ES-I3 (cell line): Measurements from ENCODE around the gene OMG.
"Not testable (repeated sequence)": the region's sequence is repeated elsewhere in the genome, so short reads cannot be mapped to it uniquely, and the experiment has no call there.

Source experiments
- H3K36me3 ChIP-seq: 2 replicates; pipeline ENCODE4 v1.6.1; 2013; ENCODE audit warnings: mild to moderate bottlenecking, low read length, control low read depth, moderate library complexity; ENCODE audit not compliant: insufficient read depth
- H3K4me1 ChIP-seq: 2 replicates; pipeline ENCODE4 v1.6.1; 2013; ENCODE audit warnings: mild to moderate bottlenecking, control low read depth, low read length; ENCODE audit not compliant: insufficient read depth
- H3K9ac ChIP-seq: 2 replicates; pipeline ENCODE4 v1.6.1; 2013; ENCODE audit warnings: low read depth, mild to moderate bottlenecking, low read length, moderate library complexity
- H3K9me3 ChIP-seq: 2 replicates; pipeline ENCODE4 v1.6.1; 2013; ENCODE audit warnings: mild to moderate bottlenecking, low read length, moderate library complexity; ENCODE audit not compliant: control insufficient read depth, insufficient read depth

Gene OMG

GRCh38 chr17:31297090-31297489, at the start of gene OMG:
OMG (minus strand) TSS chr17:31297239; CDS start chr17:31296331, 908 bp downstream.
- no peaks in the 10 kb centered on the region for H3K4me1 ChIP-seq
- H3K36me3 ChIP-seq, result no peaks in the 10 kb centered on the region

GRCh38 chr17:31345191-31345747, 48.2 kb upstream of the OMG start:
- not testable (repeated sequence) for H3K9ac ChIP-seq, H3K4me1 ChIP-seq, H3K36me3 ChIP-seq, H3K9me3 ChIP-seq

More at GRCh38 chr17:31297090-31297489, at the start of gene OMG:
- Histone ChIP-seq H3K9ac (no peak within 1 kb of the TSS), H3K9me3 (no peaks in the 10 kb centered on the region)

- H3K36me3 ChIP-seq, result no peaks in the 10 kb centered on the region
Observed at GRCh38 chr17:31339906-31340661, 43.0 kb upstream of the OMG start.

GRCh38 chr17:31329221-31329620, 32.2 kb upstream of the OMG start:
- Histone ChIP-seq H3K9me3 (no peaks in the 10 kb centered on the region), H3K36me3 (no peaks in the 10 kb centered on the region), H3K9ac (no peak overlapping the region), H3K4me1 (peaks cover 10% of the 10 kb centered on the region; the same call in 1 of the 2 replicates)

More at GRCh38 chr17:31339906-31340661, 43.0 kb upstream of the OMG start:
- H3K9ac ChIP-seq, result no peak overlapping the region
- peaks cover 6% of the 10 kb centered on the region; the same call in 1 of the 2 replicates for H3K4me1 ChIP-seq
- no peaks in the 10 kb centered on the region for H3K9me3 ChIP-seq

- peaks cover 10% of the 10 kb centered on the region; the same call in 1 of the 2 replicates for H3K4me1 ChIP-seq
- H3K9me3 ChIP-seq, result no peaks in the 10 kb centered on the region
- no peaks in the 10 kb centered on the region for H3K36me3 ChIP-seq
- no peak overlapping the region for H3K9ac ChIP-seq
Observed at GRCh38 chr17:31328160-31328535, 31.1 kb upstream of the OMG start.

GRCh38 chr17:31327534-31328159, 30.6 kb upstream of the OMG start:
- no peaks in the 10 kb centered on the region for H3K36me3 ChIP-seq

GRCh38 chr17:31323551-31323950, 26.5 kb upstream of the OMG start:
- Histone ChIP-seq H3K36me3 (no peaks in the 10 kb centered on the region), H3K9me3 (no peaks in the 10 kb centered on the region), H3K4me1 (peaks cover 12% of the 10 kb centered on the region), H3K9ac (no peak overlapping the region)

More at GRCh38 chr17:31327534-31328159, 30.6 kb upstream of the OMG start:
- Histone ChIP-seq H3K9me3 (no peaks in the 10 kb centered on the region), H3K4me1 (peaks cover 10% of the 10 kb centered on the region; the same call in 1 of the 2 replicates), H3K9ac (no peak overlapping the region)

- H3K9me3 ChIP-seq, result no peaks in the 10 kb centered on the region
- peaks cover 10% of the 10 kb centered on the region; the same call in 1 of the 2 replicates for H3K4me1 ChIP-seq
- H3K36me3 ChIP-seq, result no peaks in the 10 kb centered on the region
- H3K9ac ChIP-seq, result no peak overlapping the region
Observed at GRCh38 chr17:31321966-31322365, 24.9 kb upstream of the OMG start.

GRCh38 chr17:31321481-31321880, 24.4 kb upstream of the OMG start, which contains the start of gene EVI2A:
EVI2A (minus strand) TSS chr17:31321622; CDS start chr17:31319013, 2,609 bp downstream.
- H3K4me1 ChIP-seq, result peaks cover 10% of the 10 kb centered on the region; the same call in 1 of the 2 replicates
- no peak within 1 kb of the TSS for H3K9ac ChIP-seq
- no peaks in the 10 kb centered on the region for H3K9me3 ChIP-seq
- no peaks in the 10 kb centered on the region for H3K36me3 ChIP-seq

GRCh38 chr17:31320791-31321190, 23.8 kb upstream of the OMG start:
- Histone ChIP-seq H3K36me3 (no peaks in the 10 kb centered on the region), H3K9me3 (no peaks in the 10 kb centered on the region), H3K9ac (no peak overlapping the region), H3K4me1 (peaks cover 10% of the 10 kb centered on the region; the same call in 1 of the 2 replicates)

GRCh38 chr17:31320241-31320640, 23.2 kb upstream of the OMG start:
- H3K36me3 ChIP-seq, result no peaks in the 10 kb centered on the region
- H3K9ac ChIP-seq, result no peak overlapping the region
- H3K9me3 ChIP-seq, result no peaks in the 10 kb centered on the region
- H3K4me1 ChIP-seq, result peaks cover 10% of the 10 kb centered on the region; the same call in 1 of the 2 replicates

GRCh38 chr17:31318851-31319661, 22.0 kb upstream of the OMG start:
- Histone ChIP-seq H3K4me1 (peaks cover 10% of the 10 kb centered on the region; the same call in 1 of the 2 replicates), H3K36me3 (no peaks in the 10 kb centered on the region), H3K9ac (no peak overlapping the region), H3K9me3 (no peaks in the 10 kb centered on the region)

- no peaks in the 10 kb centered on the region for H3K9me3 ChIP-seq
- H3K9ac ChIP-seq, result no peak overlapping the region
- H3K4me1 ChIP-seq, result peaks cover 10% of the 10 kb centered on the region; the same call in 1 of the 2 replicates
- H3K36me3 ChIP-seq, result no peaks in the 10 kb centered on the region
Observed at GRCh38 chr17:31318298-31318801, 21.3 kb upstream of the OMG start.

- H3K9me3 ChIP-seq, result no peaks in the 10 kb centered on the region
- no peak overlapping the region for H3K9ac ChIP-seq
- H3K36me3 ChIP-seq, result no peaks in the 10 kb centered on the region
- peaks cover 10% of the 10 kb centered on the region; the same call in 1 of the 2 replicates for H3K4me1 ChIP-seq
Observed at GRCh38 chr17:31314782-31315100, 17.7 kb upstream of the OMG start.
